GM12865 (cell line): Measurements from ENCODE around the gene MARCHF10.

Source experiments
- DNase-seq: peaks from one replicate; pipeline ENCODE4 v3.0.0; 2010; ENCODE audit warnings: low read depth
- H3K4me3 ChIP-seq: 2 replicates; pipeline ENCODE4 v1.5.1; 2011; ENCODE audit warnings: mild to moderate bottlenecking, low read depth, low read length, control low read depth
- TF ChIP-seq, protein P1 (sequence below): IDR thresholded peaks from 2 replicates; pipeline ENCODE4 v1.5.1; 2011; ENCODE audit warnings: low read length, control low read depth, low read depth, inconsistent platforms; ENCODE audit not compliant: insufficient read depth; ENCODE audit errors: missing control alignments

Gene MARCHF10

DNA sequence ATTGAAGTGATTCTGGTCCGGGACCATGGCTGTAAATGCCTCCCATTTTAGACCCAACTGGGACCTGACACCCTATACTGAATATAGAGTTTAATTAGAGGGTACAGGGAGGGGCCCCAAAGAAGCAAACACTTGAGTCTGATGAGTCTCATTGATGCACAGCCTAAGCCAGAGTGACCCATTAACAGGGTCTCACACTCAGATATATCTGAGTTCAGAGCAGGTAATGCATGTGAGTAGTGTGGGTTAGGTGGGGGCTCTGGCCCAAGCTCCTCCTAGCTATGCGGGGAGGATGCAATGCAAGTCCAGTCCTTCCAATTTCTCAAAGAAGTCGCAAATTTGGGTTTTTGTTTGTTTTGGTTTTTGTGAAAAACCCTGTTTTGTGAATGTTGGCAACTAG lies 17.1 kb upstream of the MARCHF10 start:
- DNase-seq = no peak
- H3K4me3 ChIP-seq = no peak overlapping the region
- TF ChIP-seq, protein P1, sequence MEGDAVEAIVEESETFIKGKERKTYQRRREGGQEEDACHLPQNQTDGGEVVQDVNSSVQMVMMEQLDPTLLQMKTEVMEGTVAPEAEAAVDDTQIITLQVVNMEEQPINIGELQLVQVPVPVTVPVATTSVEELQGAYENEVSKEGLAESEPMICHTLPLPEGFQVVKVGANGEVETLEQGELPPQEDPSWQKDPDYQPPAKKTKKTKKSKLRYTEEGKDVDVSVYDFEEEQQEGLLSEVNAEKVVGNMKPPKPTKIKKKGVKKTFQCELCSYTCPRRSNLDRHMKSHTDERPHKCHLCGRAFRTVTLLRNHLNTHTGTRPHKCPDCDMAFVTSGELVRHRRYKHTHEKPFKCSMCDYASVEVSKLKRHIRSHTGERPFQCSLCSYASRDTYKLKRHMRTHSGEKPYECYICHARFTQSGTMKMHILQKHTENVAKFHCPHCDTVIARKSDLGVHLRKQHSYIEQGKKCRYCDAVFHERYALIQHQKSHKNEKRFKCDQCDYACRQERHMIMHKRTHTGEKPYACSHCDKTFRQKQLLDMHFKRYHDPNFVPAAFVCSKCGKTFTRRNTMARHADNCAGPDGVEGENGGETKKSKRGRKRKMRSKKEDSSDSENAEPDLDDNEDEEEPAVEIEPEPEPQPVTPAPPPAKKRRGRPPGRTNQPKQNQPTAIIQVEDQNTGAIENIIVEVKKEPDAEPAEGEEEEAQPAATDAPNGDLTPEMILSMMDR = no peak

DNA sequence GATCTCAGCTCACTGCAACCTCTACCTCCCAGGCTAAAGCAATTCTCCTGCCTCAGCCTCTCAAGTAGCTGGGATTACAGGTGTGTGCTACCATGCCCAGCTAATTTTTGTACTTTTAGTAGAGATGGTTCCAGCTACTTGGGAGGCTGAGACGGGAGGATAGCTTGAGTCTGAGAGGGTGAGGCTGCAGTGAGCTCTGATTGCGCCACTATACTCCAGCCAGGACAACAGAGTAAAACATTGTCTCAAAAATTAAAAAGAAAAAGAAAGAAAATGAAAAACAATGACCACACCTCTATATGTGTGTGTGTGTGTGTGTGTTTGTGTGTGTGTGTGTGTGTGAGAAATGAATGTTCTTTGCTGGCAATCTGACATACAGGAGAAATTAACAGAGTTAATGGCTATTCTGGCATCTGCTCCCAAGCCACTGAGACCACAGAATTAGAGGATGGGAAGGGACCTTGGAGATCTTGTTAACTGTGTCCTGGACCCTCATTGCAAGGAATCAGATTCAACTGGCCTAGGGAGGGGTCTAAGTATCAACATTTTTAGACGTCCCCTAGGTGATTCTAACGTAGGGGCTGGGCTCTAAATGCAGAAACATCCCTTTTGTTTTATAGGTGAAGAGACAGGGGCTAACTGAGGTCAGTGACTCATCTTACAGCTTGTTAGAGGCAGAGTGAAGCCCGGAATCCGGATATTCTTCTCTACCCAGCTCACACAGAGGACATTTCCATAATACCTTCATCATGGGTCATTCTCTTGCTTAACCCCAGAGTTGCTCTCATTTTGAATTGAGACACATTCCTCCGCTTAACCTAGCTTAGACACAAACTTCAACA lies 16.4 kb upstream of the MARCHF10 start:
- TF ChIP-seq, protein P1 = no peak
- no peak for DNase-seq
- no peak overlapping the region for H3K4me3 ChIP-seq

DNA sequence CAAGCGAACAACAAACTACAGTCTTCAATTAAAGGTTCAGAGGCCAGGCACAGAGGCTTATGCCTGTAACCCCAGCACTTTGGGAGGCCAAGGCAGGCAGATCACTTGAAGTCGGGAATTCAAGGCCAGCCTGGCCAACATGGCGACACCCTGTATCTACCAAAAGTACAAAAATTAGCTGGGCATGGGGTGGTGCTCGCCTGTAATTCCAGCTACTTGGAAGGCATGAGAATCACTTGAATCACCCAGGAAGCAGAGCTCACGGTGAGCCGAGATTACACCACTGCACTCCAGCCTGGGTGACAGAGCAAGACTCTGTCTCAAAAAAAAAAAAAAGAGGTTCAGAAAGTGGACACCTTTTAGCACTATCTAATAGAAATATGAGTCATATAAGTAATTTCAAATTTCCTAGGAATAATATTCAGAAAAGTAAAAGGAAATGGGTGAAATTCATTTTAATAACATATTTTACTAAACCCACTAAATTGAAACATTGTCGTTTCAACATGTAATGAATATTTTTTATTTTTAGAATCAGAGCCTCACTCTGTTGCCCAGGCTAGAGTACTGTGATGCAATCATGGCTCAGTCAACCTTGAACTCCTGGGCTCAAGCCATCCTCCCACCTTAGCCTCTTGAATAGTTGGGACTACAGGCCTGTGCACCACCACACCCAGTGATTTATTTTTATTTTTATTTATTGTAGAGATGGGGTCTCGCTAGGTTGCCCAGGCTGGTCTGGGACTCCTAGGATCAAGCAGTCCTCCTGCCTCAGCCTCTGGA lies 15.2 kb upstream of the MARCHF10 start:
- TF ChIP-seq, protein P1 = no peak
- no peak for DNase-seq

DNA sequence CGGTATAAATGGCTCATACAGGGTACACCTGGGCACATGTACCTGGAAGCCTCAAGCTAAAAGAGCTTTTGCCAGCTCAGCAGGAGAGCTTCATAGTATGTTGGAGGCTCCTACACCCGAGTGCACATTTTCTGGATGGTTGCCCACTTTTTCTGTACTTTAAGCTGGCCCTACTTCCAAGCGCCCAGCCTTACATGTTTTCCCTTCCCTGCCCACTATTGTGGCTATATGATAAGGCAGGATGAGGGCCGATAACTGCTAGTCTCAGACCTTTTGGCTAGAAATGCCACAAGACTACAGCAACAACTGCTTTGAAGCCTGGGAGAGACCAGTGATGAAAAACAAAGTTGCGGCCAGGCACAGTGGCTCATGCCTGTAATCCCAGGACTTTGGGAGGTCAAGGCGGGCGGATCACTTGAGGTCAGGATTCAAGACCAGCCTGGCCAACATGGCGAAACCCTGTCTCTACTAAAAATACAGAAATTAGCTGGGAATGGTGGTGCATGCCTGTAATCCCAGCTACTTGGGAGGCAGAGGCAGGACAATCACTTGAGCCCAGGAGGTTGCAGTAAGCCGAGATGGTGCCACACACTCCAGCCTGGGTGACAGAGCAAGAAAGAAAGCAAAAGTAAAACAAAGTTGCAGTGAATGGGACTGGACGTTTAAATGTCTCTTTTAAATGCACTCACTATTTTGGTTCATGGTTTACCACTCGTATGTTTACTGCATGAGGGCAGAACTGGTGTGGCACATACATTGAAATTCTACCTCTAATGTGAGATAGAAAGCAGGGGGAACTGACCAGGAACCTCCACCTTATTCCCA lies 14.2 kb upstream of the MARCHF10 start:
- H3K4me3 ChIP-seq = no peak overlapping the region
- no peak for DNase-seq
- TF ChIP-seq, protein P1 = no peak

More for the DNA sequence above, 15.2 kb upstream of the MARCHF10 start:
- H3K4me3 ChIP-seq = no peak overlapping the region

DNA sequence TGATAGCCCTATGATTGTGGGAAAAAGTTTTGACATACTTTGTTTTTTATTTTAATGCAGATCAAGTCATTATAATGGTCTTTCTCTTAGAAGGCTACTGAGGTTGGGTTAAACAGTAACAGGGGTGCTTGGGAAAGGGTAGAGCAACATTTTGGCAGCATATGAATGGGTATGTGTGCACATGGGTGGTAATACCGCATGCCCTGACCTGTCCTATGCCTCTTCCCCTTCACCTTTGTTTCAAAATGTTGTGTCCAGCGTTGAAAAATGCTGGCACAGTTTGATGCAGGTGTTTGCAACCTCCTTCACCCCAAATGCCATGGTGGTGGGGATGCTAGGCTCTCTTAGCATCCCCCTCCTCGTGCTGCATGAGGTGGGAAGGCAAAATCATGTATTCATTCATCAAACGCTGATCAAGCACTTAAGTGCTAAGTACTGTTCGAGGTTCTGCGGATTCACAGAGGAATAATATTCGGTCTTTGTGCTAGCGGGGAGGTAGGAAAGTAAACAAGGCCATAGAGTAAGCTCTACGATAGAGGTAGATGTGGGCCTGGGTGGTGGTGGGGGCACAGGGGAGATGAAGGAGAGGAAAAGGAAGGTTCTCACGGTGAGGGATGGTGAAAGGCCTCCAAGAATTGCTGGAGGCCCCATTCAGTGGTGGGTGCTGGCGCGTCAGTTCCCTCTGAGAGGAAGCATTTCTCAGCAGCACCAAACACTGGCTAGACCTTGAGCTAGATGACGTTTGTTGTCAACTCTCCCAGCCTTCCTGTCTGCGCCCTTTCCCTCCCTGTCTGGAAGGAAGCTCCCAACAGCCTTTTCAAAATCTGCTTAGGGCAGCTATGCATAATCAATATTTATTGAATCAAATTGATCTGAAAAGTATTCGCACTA lies 13.3 kb upstream of the MARCHF10 start:
- no peak overlapping the region for H3K4me3 ChIP-seq
- TF ChIP-seq, protein P1 = no peak
- no peak for DNase-seq
